ENCODE results near the gene PRKACG.
"Not testable (repeated sequence)": the region's sequence is repeated elsewhere in the genome, so short reads cannot be mapped to it uniquely, and the experiment has no call there.

Gene PRKACG

GRCh38 chr9:69014013-69014412 lies at the start of gene PRKACG:
PRKACG (minus strand) TSS chr9:69014113; CDS start chr9:69014092, 21 bp downstream.
- no peak for DNase-seq (ENCODE audit: extremely low read depth, low read depth)
- TF ChIP-seq CTCF (IDR thresholded peaks at IDR 0.05; ENCODE audit: low read depth, low read length), result no peak

- TF ChIP-seq CTCF (IDR thresholded peaks at IDR 0.05; ENCODE audit: low read depth, low read length), result no peak
- DNase-seq (ENCODE audit: extremely low read depth, low read depth), result no peak
Measured at GRCh38 chr9:69062195-69062594, 48.3 kb upstream of the PRKACG start.

- no peak for TF ChIP-seq CTCF (IDR thresholded peaks at IDR 0.05; ENCODE audit: low read depth, low read length)
Measured at GRCh38 chr9:69060766-69061165, 46.9 kb upstream of the PRKACG start.

DNA sequence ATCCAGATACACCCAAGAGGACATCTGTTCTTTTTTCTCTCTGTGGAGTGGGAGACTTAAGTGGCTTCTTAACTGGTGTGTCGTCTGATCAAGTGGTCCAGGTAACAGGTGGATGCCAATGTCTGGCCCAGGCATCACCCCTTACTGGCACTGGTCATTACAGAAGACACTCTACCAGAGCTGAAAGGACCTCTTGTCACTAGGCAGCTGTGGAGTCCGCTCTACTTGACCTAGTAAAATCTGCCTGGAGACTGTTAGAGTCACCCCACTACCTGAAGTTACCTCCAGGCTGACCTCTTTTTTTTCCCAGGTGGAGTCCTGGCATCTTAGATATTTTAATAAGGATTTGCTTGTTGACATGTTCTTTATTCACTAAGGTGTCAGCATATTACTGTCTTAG lies 44.2 kb upstream of the PRKACG start:
- DNase-seq (ENCODE audit: extremely low read depth, low read depth), result no peak
- no peak for TF ChIP-seq CTCF (IDR thresholded peaks at IDR 0.05; ENCODE audit: low read depth, low read length)

More at GRCh38 chr9:69060766-69061165, 46.9 kb upstream of the PRKACG start:
- DNase-seq (ENCODE audit: extremely low read depth, low read depth), result no peak

DNA sequence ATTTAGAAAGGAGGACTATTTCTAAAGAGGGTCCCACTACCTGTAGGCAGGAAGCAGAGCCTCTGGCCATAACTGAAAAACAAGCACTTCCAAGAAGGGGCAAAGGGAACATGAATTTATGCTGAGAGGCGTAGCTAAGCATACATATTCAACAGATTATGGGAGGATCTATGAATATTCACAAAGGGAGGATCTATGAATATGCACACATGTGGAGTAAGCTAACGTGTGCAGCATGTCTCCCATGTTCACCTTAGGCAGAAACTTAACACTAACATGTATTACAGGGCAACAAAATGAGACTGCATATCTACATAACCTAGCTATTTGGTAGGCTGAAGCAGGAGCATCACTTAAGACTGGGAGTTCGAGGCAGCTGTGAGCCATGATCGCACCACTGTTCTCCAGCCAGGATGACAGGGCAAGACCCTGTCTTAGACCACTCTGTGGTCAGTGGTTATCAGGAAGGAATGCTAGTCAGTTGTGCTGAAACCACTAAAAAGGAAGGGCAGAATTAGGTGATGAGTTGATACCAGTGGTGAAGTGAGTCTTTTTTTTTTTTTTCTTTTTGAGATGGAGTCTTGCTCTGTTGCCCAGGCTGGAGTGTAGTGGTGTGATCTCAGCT lies 42.4 kb upstream of the PRKACG start:
- TF ChIP-seq CTCF (IDR thresholded peaks at IDR 0.05; ENCODE audit: low read depth, low read length), result no peak
- DNase-seq (ENCODE audit: extremely low read depth, low read depth), result no peak

DNA sequence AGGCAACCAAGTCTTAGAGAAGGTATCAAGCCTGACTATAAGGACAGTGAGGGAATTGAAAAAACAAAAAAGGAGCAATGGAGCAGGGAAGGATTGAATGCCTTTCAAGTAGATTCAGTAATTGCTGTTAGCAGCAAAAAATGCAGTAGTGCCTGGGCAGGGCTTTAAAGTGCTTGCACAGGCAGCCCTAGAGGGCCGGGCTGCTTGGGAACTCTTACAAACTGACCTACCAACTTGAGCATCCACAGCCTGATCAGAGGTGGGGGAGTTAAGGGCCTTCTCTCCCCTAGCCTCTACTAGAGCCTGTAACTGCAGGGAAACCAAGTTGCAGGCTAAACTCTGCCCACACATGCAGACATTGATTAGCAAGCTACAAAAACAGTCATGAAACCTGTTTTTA lies 41.1 kb upstream of the PRKACG start:
- DNase-seq (ENCODE audit: extremely low read depth, low read depth), result no peak
- TF ChIP-seq CTCF (IDR thresholded peaks at IDR 0.05; ENCODE audit: low read depth, low read length), result no peak

- DNase-seq (ENCODE audit: extremely low read depth, low read depth), result not testable (repeated sequence)
Measured at GRCh38 chr9:69050936-69051335, 37.0 kb upstream of the PRKACG start.

DNA sequence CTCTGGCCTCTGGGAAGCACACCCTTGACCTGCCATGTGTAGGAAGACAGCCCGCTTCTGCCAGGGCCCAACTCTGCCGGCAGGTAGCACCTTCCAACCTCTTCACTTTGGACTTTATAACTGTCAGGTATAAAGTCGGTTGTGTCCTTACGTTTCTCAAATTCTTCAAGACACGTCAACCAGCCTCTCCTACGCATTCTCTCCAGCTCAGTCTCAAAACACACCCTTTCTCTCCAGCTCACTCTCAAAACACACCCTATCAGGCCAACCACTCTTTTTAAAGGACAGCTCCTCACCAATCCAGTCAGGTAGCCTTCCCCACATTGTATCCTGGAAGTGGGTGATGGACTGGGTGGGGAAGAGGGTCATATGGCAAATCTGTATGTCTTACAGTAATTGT lies 35.2 kb upstream of the PRKACG start:
- no peak for TF ChIP-seq CTCF (IDR thresholded peaks at IDR 0.05; ENCODE audit: low read depth, low read length)
- no peak for DNase-seq (ENCODE audit: extremely low read depth, low read depth)
